HCT116 (cell line): ENCODE results near the gene GNG7. TPM values are rescaled to one million over a fixed set of nuclear protein-coding genes. Genes with fewer than 3 reads are reported as not detected.

ENCODE experiments used
- ATAC-seq: fragments of 200-7000 bp; cut with Tn5 transposase; 2 replicates; pipeline ENCODE4 v1.9.1; 2020; ENCODE audit warnings: mild to moderate bottlenecking, moderate library complexity
- BruUV-seq: library from RNA; stranded (reverse); fragments of 400-500 nt; replicated peaks from 2 replicates; lab custom pipeline; 2021; lab: Mats Ljungman, UMichigan
- CTCF ChIA-PET: fragments of 300-600 bp; sonication (Branson Sonifier 250); formaldehyde crosslinking; loops from one replicate; lab custom pipeline; 2021; ENCODE audit warnings: antibody characterized with exemption; lab: Charles Lee
- POLR2A ChIA-PET: fragments of 300-600, 350-600 bp; sonication (Branson Sonifier 250); formaldehyde crosslinking; loops from one replicate; lab custom pipeline; 2021; ENCODE audit warnings: antibody characterized with exemption; lab: Charles Lee
- RAD21 ChIA-PET, 2 experiments: fragments of 300-600 bp; sonication (Branson Sonifier 250); formaldehyde crosslinking; loops; one replicate each; lab custom pipeline; 2023; ENCODE audit warnings: low total read pairs in 2 of 2; ENCODE audit not compliant: uncharacterized antibody in 2 of 2, unreplicated experiment in 2 of 2, low non-redundant PET in 1 of 2; lab: Charles Lee
- DNase-seq: peaks from one replicate; pipeline ENCODE4 v3.0.0-alpha.2; 2010; ENCODE audit warnings: low read depth, low spot score
- H2AFZ ChIP-seq: fragments of 200-600 bp; shearing (Covaris generic), sonication (generic); 2 replicates; pipeline ENCODE4 v1.6.1; 2017; ENCODE audit warnings: low read depth, mixed run types, mixed read lengths, antibody characterized with exemption, low read length; ENCODE audit not compliant: poor library complexity, severe bottlenecking
- H3K27ac ChIP-seq: 2 replicates; pipeline ENCODE4 v1.5.1; 2012; ENCODE audit warnings: low read depth, low read length
- H3K27me3 ChIP-seq: fragments of 200-600 bp; sonication (generic); 2 replicates; pipeline ENCODE4 v1.6.1; 2016; ENCODE audit warnings: mixed run types, low read length, mixed read lengths; ENCODE audit not compliant: insufficient read depth
- H3K36me3 ChIP-seq, 2 experiments: fragments of 200-500 bp in 1 of 2; fragments of 200-600 bp in 1 of 2; sonication (Bioruptor generic) in 1 of 2; sonication (generic) in 1 of 2; 2 replicates each; pipeline versions ENCODE4 v1.5.1 to v1.6.1; 2014 to 2016; ENCODE audit warnings: low read length in 2 of 2, inconsistent platforms in 1 of 2, mixed read lengths in 1 of 2, mixed run types in 1 of 2; ENCODE audit not compliant: insufficient read depth in 2 of 2, control insufficient read depth in 1 of 2
- H3K4me1 ChIP-seq, 2 experiments: fragments of 200-600 bp in 1 of 2; sonication (generic) in 1 of 2; 2 replicates each; pipeline versions ENCODE4 v1.5.1 to v1.6.1; 2012 to 2017; ENCODE audit warnings: low read length in 2 of 2, inconsistent platforms in 1 of 2, mild to moderate bottlenecking in 1 of 2, mixed read lengths in 1 of 2, mixed run types in 1 of 2, moderate library complexity in 1 of 2; ENCODE audit not compliant: insufficient read depth in 2 of 2, control insufficient read depth in 1 of 2
- H3K4me2 ChIP-seq: fragments of 200-600 bp; sonication (generic); 2 replicates; pipeline ENCODE4 v1.6.1; 2017; ENCODE audit warnings: mixed run types, low read length, mixed read lengths
- H3K4me3 ChIP-seq, 2 experiments: fragments of 200-600 bp in 1 of 2; sonication (generic) in 1 of 2; replicated peaks in 1 of 2; 2 replicates each; pipeline ENCODE4 v1.5.1; 2011 to 2016; ENCODE audit warnings: low read length in 2 of 2, control low read depth in 1 of 2, low read depth in 1 of 2, mild to moderate bottlenecking in 1 of 2, mixed read lengths in 1 of 2, mixed run types in 1 of 2
- H3K79me2 ChIP-seq: fragments of 200-600 bp; sonication (generic); 2 replicates; pipeline ENCODE4 v1.6.1; 2017; ENCODE audit warnings: mild to moderate bottlenecking, mixed run types, low read length, moderate library complexity, mixed read lengths; ENCODE audit not compliant: insufficient read depth
- H3K9ac ChIP-seq: fragments of 200-600 bp; sonication (generic); 2 replicates; pipeline ENCODE4 v1.6.1; 2016; ENCODE audit warnings: low read length, mixed read lengths
- H3K9me2 ChIP-seq: fragments of 200-600 bp; sonication (generic), shearing (Covaris generic); 2 replicates; pipeline ENCODE4 v1.6.1; 2017; ENCODE audit warnings: mixed run types, mild to moderate bottlenecking, moderate library complexity; ENCODE audit not compliant: insufficient read depth
- H3K9me3 ChIP-seq, 2 experiments: fragments of 200-500 bp in 1 of 2; fragments of 200-600 bp in 1 of 2; sonication (Bioruptor generic) in 1 of 2; sonication (generic) in 1 of 2; 2 replicates each; pipeline ENCODE4 v1.6.1; 2014 to 2017; ENCODE audit warnings: low read length in 2 of 2, mixed read lengths in 2 of 2, inconsistent platforms in 1 of 2, low read depth in 1 of 2, mild to moderate bottlenecking in 1 of 2, mixed run types in 1 of 2, moderate library complexity in 1 of 2; ENCODE audit not compliant: control insufficient read depth in 1 of 2, insufficient read depth in 1 of 2
- H4K20me1 ChIP-seq: fragments of 200-600 bp; sonication (generic), shearing (Covaris generic); 2 replicates; pipeline ENCODE4 v1.6.1; 2017; ENCODE audit warnings: mixed run types, mild to moderate bottlenecking, moderate library complexity; ENCODE audit not compliant: insufficient read depth
- EGR1 ChIP-seq: IDR thresholded peaks from 2 replicates; pipeline ENCODE4 v1.6.1; 2012; ENCODE audit warnings: low read depth
- ELF1 ChIP-seq: IDR thresholded peaks from 2 replicates; pipeline ENCODE4 v1.6.1; 2012; ENCODE audit warnings: low read depth, borderline replicate concordance
- EZH2phosphoT487 ChIP-seq: fragments of 200-600 bp; IDR thresholded peaks from 2 replicates; pipeline ENCODE4 v1.6.1; 2018; ENCODE audit warnings: antibody characterized with exemption, borderline replicate concordance
- FOSL1 ChIP-seq: IDR thresholded peaks from 2 replicates; pipeline ENCODE4 v1.6.1; 2012; ENCODE audit warnings: low read depth
- SP1 ChIP-seq: IDR thresholded peaks from 2 replicates; pipeline ENCODE4 v1.6.1; 2012; ENCODE audit warnings: low read depth
- ZNF274 ChIP-seq: fragments of 200-500 bp; sonication (Bioruptor generic); IDR thresholded peaks from 2 replicates; pipeline ENCODE4 v1.6.1; 2014; ENCODE audit warnings: mild to moderate bottlenecking, low read depth, low read length, inconsistent platforms
- intact Hi-C: fragments of 100-400 bp; cut with micrococcal nuclease; formaldehyde crosslinking; loops from 2 replicates; pipeline ENCODE4 v1.10.0; 2022
- total RNA-seq: library from RNA; stranded (reverse); gene quantifications from one replicate; pipeline ENCODE4 v1.2.1, GENCODE V29; 2021; ENCODE audit not compliant: unreplicated experiment
- TF ChIP-seq, protein P1 (sequence below): IDR thresholded peaks from 2 replicates; pipeline ENCODE4 v1.6.1; 2012; ENCODE audit warnings: low read depth
- TF ChIP-seq, protein P2 (sequence below), 3 experiments: fragments of 200-600 bp in 1 of 3; sonication (generic) in 1 of 3; IDR thresholded peaks in 2 of 3; conservative IDR thresholded peaks in 1 of 3; 2 replicates each; pipeline ENCODE4 v1.5.1; 2012 to 2017; ENCODE audit warnings: low read depth in 2 of 3, low read length in 2 of 3, antibody characterized with exemption in 1 of 3, borderline replicate concordance in 1 of 3, control low read depth in 1 of 3, mild to moderate bottlenecking in 1 of 3, mixed read lengths in 1 of 3, mixed run types in 1 of 3, moderate library complexity in 1 of 3; ENCODE audit not compliant: insufficient read depth in 1 of 3

Gene GNG7
- total RNA-seq, 1 experiment from 2014 or later = 11.3 TPM

GRCh38 chr19:2536461-2536860 lies 166.0 kb downstream of the GNG7 start:
- ChIA-PET CTCF (no interaction called here), POLR2A (no interaction called here)
- intact Hi-C loops = no loop called here
- Histone ChIP-seq H3K9me2 (no peaks in the 10 kb centered on the region), H3K36me3 (no peaks in the 10 kb centered on the region), H3K4me1 (peaks cover 53 to 84% of the 10 kb centered on the region in 2 experiments), H3K27me3 (no peaks in the 10 kb centered on the region), H4K20me1 (no peaks in the 10 kb centered on the region)
- no peak for TF ChIP-seq EZH2phosphoT487
- TF ChIP-seq FOSL1 = no peak
- no peak for TF ChIP-seq ZNF274
- no peak for TF ChIP-seq EGR1
- no peak for TF ChIP-seq ELF1
- no peak for TF ChIP-seq SP1
- TF ChIP-seq, protein P1, sequence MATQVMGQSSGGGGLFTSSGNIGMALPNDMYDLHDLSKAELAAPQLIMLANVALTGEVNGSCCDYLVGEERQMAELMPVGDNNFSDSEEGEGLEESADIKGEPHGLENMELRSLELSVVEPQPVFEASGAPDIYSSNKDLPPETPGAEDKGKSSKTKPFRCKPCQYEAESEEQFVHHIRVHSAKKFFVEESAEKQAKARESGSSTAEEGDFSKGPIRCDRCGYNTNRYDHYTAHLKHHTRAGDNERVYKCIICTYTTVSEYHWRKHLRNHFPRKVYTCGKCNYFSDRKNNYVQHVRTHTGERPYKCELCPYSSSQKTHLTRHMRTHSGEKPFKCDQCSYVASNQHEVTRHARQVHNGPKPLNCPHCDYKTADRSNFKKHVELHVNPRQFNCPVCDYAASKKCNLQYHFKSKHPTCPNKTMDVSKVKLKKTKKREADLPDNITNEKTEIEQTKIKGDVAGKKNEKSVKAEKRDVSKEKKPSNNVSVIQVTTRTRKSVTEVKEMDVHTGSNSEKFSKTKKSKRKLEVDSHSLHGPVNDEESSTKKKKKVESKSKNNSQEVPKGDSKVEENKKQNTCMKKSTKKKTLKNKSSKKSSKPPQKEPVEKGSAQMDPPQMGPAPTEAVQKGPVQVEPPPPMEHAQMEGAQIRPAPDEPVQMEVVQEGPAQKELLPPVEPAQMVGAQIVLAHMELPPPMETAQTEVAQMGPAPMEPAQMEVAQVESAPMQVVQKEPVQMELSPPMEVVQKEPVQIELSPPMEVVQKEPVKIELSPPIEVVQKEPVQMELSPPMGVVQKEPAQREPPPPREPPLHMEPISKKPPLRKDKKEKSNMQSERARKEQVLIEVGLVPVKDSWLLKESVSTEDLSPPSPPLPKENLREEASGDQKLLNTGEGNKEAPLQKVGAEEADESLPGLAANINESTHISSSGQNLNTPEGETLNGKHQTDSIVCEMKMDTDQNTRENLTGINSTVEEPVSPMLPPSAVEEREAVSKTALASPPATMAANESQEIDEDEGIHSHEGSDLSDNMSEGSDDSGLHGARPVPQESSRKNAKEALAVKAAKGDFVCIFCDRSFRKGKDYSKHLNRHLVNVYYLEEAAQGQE = no peak
- TF ChIP-seq, protein P2, sequence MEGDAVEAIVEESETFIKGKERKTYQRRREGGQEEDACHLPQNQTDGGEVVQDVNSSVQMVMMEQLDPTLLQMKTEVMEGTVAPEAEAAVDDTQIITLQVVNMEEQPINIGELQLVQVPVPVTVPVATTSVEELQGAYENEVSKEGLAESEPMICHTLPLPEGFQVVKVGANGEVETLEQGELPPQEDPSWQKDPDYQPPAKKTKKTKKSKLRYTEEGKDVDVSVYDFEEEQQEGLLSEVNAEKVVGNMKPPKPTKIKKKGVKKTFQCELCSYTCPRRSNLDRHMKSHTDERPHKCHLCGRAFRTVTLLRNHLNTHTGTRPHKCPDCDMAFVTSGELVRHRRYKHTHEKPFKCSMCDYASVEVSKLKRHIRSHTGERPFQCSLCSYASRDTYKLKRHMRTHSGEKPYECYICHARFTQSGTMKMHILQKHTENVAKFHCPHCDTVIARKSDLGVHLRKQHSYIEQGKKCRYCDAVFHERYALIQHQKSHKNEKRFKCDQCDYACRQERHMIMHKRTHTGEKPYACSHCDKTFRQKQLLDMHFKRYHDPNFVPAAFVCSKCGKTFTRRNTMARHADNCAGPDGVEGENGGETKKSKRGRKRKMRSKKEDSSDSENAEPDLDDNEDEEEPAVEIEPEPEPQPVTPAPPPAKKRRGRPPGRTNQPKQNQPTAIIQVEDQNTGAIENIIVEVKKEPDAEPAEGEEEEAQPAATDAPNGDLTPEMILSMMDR (IDR thresholded peaks at IDR 0.05 in 2 of 3, conservative IDR thresholded peaks at IDR 0.05 in 1 of 3; ENCODE audit: borderline replicate concordance in 1 of 3, insufficient read depth in 1 of 3, low read depth in 2 of 3, low read length in 2 of 3) = no peak
- TF ChIP-seq, all 23 proteins: peak for 0
- Histone ChIP-seq H3K4me2 (no peak overlapping the region), H2AFZ (no peak overlapping the region), H3K9ac (no peak overlapping the region), H3K9me3 (no peaks in the 10 kb centered on the region), H3K27ac (no peak overlapping the region), H3K79me2 (no peaks in the 10 kb centered on the region), H3K4me3 (no peak overlapping the region)
- RAD21 ChIA-PET = no interaction called here
- BruUV-seq = no TSS peak
- DNase-seq (no peak), ATAC-seq (no peak)
